DND-41 (cell line): ENCODE measurements around the gene HOXA9.

ENCODE experiments used
- CTCF ChIP-seq: IDR thresholded peaks from 2 replicates; pipeline ENCODE4 v1.5.1; 2012; ENCODE audit warnings: borderline replicate concordance, low read length, moderate library complexity, mild to moderate bottlenecking; ENCODE audit not compliant: poor library complexity, severe bottlenecking; ENCODE audit errors: extremely low read depth
- EZH2 ChIP-seq: IDR thresholded peaks from 3 replicates; pipeline ENCODE4 v1.6.1; 2012; ENCODE audit warnings: borderline replicate concordance, low read depth, mild to moderate bottlenecking, moderate library complexity, low read length, inconsistent platforms; ENCODE audit not compliant: severe bottlenecking

- TF ChIP-seq CTCF (no peak), EZH2 (no peak)
These were observed 25.9 kb upstream of the HOXA9 start for GRCh38 chr7:27191161-27191731.
